Measurements from ENCODE around the gene RNF26.
A peak's percentile ranks its signal among the peaks of the same experiment; 100 is the strongest.

GRCh38 chr11:119334174-119334930 lies at the start of gene RNF26:
- TF ChIP-seq CTCF (IDR thresholded peaks at IDR 0.05; ENCODE audit: low read depth, low read length, missing input control) (no peak), GABPA (IDR thresholded peaks at IDR 0.05 in 1 of 2, conservative IDR thresholded peaks at IDR 0.05 in 1 of 2) (no peak), ATF3 (IDR thresholded peaks at IDR 0.05) (no peak), TAF1 (conservative IDR thresholded peaks at IDR 0.05) (no peak), REST (IDR thresholded peaks at IDR 0.05) (peak; percentile 40), SP1 (IDR thresholded peaks at IDR 0.05) (peak; percentile 75), HNF4G (IDR thresholded peaks at IDR 0.05) (no peak), RXRA (IDR thresholded peaks at IDR 0.05) (peak in 1 of 2 donors; percentile 30)

Measured in liver (tissue), 3 donors.